HepG2 (cell line): ENCODE results near the gene CDHR3. TPM values are rescaled to one million over a fixed set of nuclear protein-coding genes. Genes with fewer than 3 reads are reported as not detected.
A peak's percentile ranks its signal among the peaks of the same experiment; 100 is the strongest.

Source experiments
- ARID5B ChIP-seq: IDR thresholded peaks from 2 replicates; pipeline ENCODE4 v1.4.0; 2020; ENCODE audit warnings: mild to moderate bottlenecking, missing genetic modification reagents
- CAMTA2 ChIP-seq: sonication (generic); formaldehyde crosslinking; IDR thresholded peaks from 2 replicates; pipeline ENCODE4 v1.4.0; 2020; ENCODE audit warnings: mild to moderate bottlenecking, missing genetic modification reagents, borderline replicate concordance
- CCAR2 ChIP-seq: fragments of 200-400 bp; formaldehyde crosslinking; optimal IDR thresholded peaks from 2 replicates; pipeline ENCODE3; 2018; ENCODE audit warnings: low read depth, mild to moderate bottlenecking, low read length, moderate library complexity
- ESRRA ChIP-seq: sonication (generic); formaldehyde crosslinking; IDR thresholded peaks from 2 replicates; pipeline ENCODE4 v1.5.1; 2020; ENCODE audit warnings: mild to moderate bottlenecking, low read depth, missing genetic modification reagents
- FUBP1 ChIP-seq: sonication (generic); formaldehyde crosslinking; IDR thresholded peaks from 2 replicates; pipeline ENCODE4 v1.5.1; 2020; ENCODE audit warnings: missing genetic modification reagents, mild to moderate bottlenecking, borderline replicate concordance
- GATAD2A ChIP-seq: IDR thresholded peaks from 2 replicates; pipeline ENCODE4 v1.6.1; 2016
- HNF1B ChIP-seq: sonication (generic); formaldehyde crosslinking; IDR thresholded peaks from 2 replicates; pipeline ENCODE4 v1.5.1; 2020; ENCODE audit warnings: mild to moderate bottlenecking, moderate library complexity, missing genetic modification reagents
- HNRNPUL1 ChIP-seq: fragments of 200-400 bp; formaldehyde crosslinking; IDR thresholded peaks from 2 replicates; pipeline ENCODE4 v1.6.1; 2017; ENCODE audit warnings: low read depth, mild to moderate bottlenecking, low read length, moderate library complexity
- IKZF1 ChIP-seq: fragments of 450-650 bp; IDR thresholded peaks from 2 replicates; pipeline ENCODE4 v1.7.1; 2016
- KDM3A ChIP-seq: IDR thresholded peaks from 2 replicates; pipeline ENCODE4 v1.6.1; 2018; ENCODE audit warnings: low read depth, missing compliant biosample characterization
- NONO ChIP-seq, 2 experiments: fragments of 450-650 bp in 1 of 2; sonication (generic) in 1 of 2; formaldehyde crosslinking in 1 of 2; IDR thresholded peaks in 1 of 2; conservative IDR thresholded peaks in 1 of 2; 2 replicates each; pipeline versions ENCODE4 v1.6.1 to v1.8.0; 2017 to 2022; ENCODE audit warnings: mild to moderate bottlenecking in 1 of 2, missing genetic modification reagents in 1 of 2, moderate library complexity in 1 of 2
- SOX6 ChIP-seq, 2 experiments: fragments of 450-650 bp in 1 of 2; sonication (generic) in 1 of 2; formaldehyde crosslinking in 1 of 2; IDR thresholded peaks; 2 replicates each; pipeline versions ENCODE4 v1.4.0 to v1.6.1; 2017 to 2020; ENCODE audit warnings: antibody characterized with exemption in 1 of 2, mild to moderate bottlenecking in 1 of 2, missing genetic modification reagents in 1 of 2
- TFAP4 ChIP-seq: sonication (generic); IDR thresholded peaks from 2 replicates; pipeline ENCODE4 v1.6.1; 2016; ENCODE audit warnings: low read depth, borderline replicate concordance
- TP53 ChIP-seq: sonication (generic); formaldehyde crosslinking; conservative IDR thresholded peaks from 2 replicates; pipeline ENCODE4 v1.4.0; 2020; ENCODE audit warnings: missing genetic modification reagents
- ZBTB39 ChIP-seq: sonication (generic); formaldehyde crosslinking; IDR thresholded peaks from 2 replicates; pipeline ENCODE4 v1.5.0; 2020; ENCODE audit warnings: missing genetic modification reagents
- ZFX ChIP-seq: sonication (generic); formaldehyde crosslinking; IDR thresholded peaks from 2 replicates; pipeline ENCODE4 v1.4.0; 2020; ENCODE audit warnings: mild to moderate bottlenecking, low read depth, missing genetic modification reagents, moderate library complexity
- ZNF570 ChIP-seq: sonication (generic); formaldehyde crosslinking; IDR thresholded peaks from 2 replicates; pipeline ENCODE4 v1.4.0; 2020; ENCODE audit warnings: mild to moderate bottlenecking, missing genetic modification reagents, borderline replicate concordance
- ZNF850 ChIP-seq: sonication (generic); formaldehyde crosslinking; conservative IDR thresholded peaks from 2 replicates; pipeline ENCODE4 v1.9.0; 2021; ENCODE audit warnings: mild to moderate bottlenecking, missing genetic modification reagents
- polyA plus RNA-seq, 8 experiments: library from polyadenylated mRNA; depleted of rRNA in 3 of 8; stranded (reverse) in 7 of 8; unstranded in 1 of 8; fragments of >200 nt; fragmentation: Illumina TruSeq in 4 of 8; extraction: Trizol in 4 of 8; gene quantifications; 2 replicates each; pipeline versions ENCODE4 v1.2.1 to v1.2.3, GENCODE V29; 2011 to 2016; ENCODE audit warnings: low read depth in 4 of 8, missing spikeins in 1 of 8, mixed read lengths in 1 of 8; ENCODE audit not compliant: insufficient read depth in 1 of 8
- total RNA-seq, 5 experiments: library from RNA; depleted of rRNA; stranded (reverse); fragments of >200 nt; fragmentation: Illumina TruSeq; extraction: Trizol; gene quantifications; 2 replicates each; pipeline ENCODE4 v1.2.3, GENCODE V29; 2016; ENCODE audit warnings: low read depth in 1 of 5

Gene CDHR3
- total and polyA plus RNA-seq, 2 of the 13 experiments (the other 11 are each of a cell fraction or from before 2014, with no cell fraction given): 6.5 to 11.8 TPM

- TF ChIP-seq ZNF850 (CRISPR knock-in tag): no peak
- peak; percentile 73; the same call in 1 of the 2 replicates for TF ChIP-seq TFAP4
- TF ChIP-seq CAMTA2: no peak
- peak; percentile 45; the same call in 1 of the 2 replicates for TF ChIP-seq GATAD2A (CRISPR knock-in tag)
- no peak for TF ChIP-seq ZBTB39 (CRISPR knock-in tag)
- 0 out of 2 replicates have a peak, but pooled peaks have one; percentile 17 for TF ChIP-seq ZFX (CRISPR knock-in tag)
- 0 out of 2 replicates have a peak, but pooled peaks have one; percentile 33 for TF ChIP-seq ARID5B
- no peak for TF ChIP-seq IKZF1
- TF ChIP-seq KDM3A (CRISPR knock-in tag): no peak
- TF ChIP-seq HNRNPUL1: no peak
- TF ChIP-seq NONO (IDR thresholded peaks at IDR 0.05): no peak
- TF ChIP-seq NONO (CRISPR knock-in tag; conservative IDR thresholded peaks at IDR 0.05): peak; percentile 30; the same call in 1 of the 2 replicates
- TF ChIP-seq TP53 (CRISPR knock-in tag): no peak
- TF ChIP-seq HNF1B (CRISPR knock-in tag): 0 out of 2 replicates have a peak, but pooled peaks have one; percentile 28
- no peak for TF ChIP-seq FUBP1 (CRISPR knock-in tag)
- no peak for TF ChIP-seq ESRRA
- TF ChIP-seq CCAR2: no peak
- no peak for TF ChIP-seq SOX6 (IDR thresholded peaks at IDR 0.05)
- peak; percentile 67 for TF ChIP-seq SOX6 (CRISPR knock-in tag; IDR thresholded peaks at IDR 0.05)
- no peak for TF ChIP-seq ZNF570
Measured at GRCh38 chr7:106050002-106050745, 87.1 kb downstream of the CDHR3 start (continued).
